NCI-H69 (cell line): ENCODE results near the gene MCM10.

Source experiments
- DNase-seq: peaks from one replicate; lab custom pipeline; 2025; lab: John Stamatoyannopoulos, UW

Gene MCM10

GRCh38 chr10:13165177-13165576 lies 3.8 kb downstream of the MCM10 start:
- no peak for DNase-seq

GRCh38 chr10:13167568-13167967 lies 6.2 kb downstream of the MCM10 start:
- DNase-seq: no peak

GRCh38 chr10:13168781-13169180 lies 7.4 kb downstream of the MCM10 start:
- peak; percentile 72 for DNase-seq

- no peak for DNase-seq
These were observed 12.3 kb downstream of the MCM10 start for GRCh38 chr10:13173616-13174015.

GRCh38 chr10:13180788-13181187 lies 19.4 kb downstream of the MCM10 start:
- DNase-seq: no peak

- DNase-seq: no peak
These were observed 21.1 kb downstream of the MCM10 start for GRCh38 chr10:13182424-13182823.

- DNase-seq: no peak
These were observed 22.3 kb downstream of the MCM10 start for GRCh38 chr10:13183625-13184024.

GRCh38 chr10:13184276-13184675 lies 22.9 kb downstream of the MCM10 start:
- DNase-seq: no peak

- no peak for DNase-seq
These were observed 23.6 kb downstream of the MCM10 start for GRCh38 chr10:13184730-13185514.

GRCh38 chr10:13187135-13187534 lies 25.8 kb downstream of the MCM10 start:
- DNase-seq: no peak

- no peak for DNase-seq
These were observed 27.2 kb downstream of the MCM10 start for GRCh38 chr10:13188593-13188992.

GRCh38 chr10:13189961-13190360 lies 28.6 kb downstream of the MCM10 start:
- DNase-seq: no peak

GRCh38 chr10:13190816-13191215 lies 29.5 kb downstream of the MCM10 start:
- DNase-seq: no peak

GRCh38 chr10:13191362-13191761 lies 30.0 kb downstream of the MCM10 start:
- DNase-seq: no peak

GRCh38 chr10:13193637-13194036 lies 32.3 kb downstream of the MCM10 start:
- DNase-seq: no peak

- no peak for DNase-seq
These were observed 33.7 kb downstream of the MCM10 start for GRCh38 chr10:13195016-13195415.

- no peak for DNase-seq
These were observed 39.8 kb downstream of the MCM10 start for GRCh38 chr10:13201132-13201531.

GRCh38 chr10:13206091-13206490 lies 44.7 kb downstream of the MCM10 start:
- no peak for DNase-seq

- DNase-seq: no peak
These were observed 45.4 kb downstream of the MCM10 start for GRCh38 chr10:13206546-13207443.

- no peak for DNase-seq
These were observed 51.8 kb downstream of the MCM10 start for GRCh38 chr10:13213163-13213562.

GRCh38 chr10:13218878-13219277 lies 57.5 kb downstream of the MCM10 start:
- DNase-seq: no peak

- DNase-seq: peak; percentile 44
These were observed 58.6 kb downstream of the MCM10 start for GRCh38 chr10:13219685-13220670.
